NCI-H526 (cell line): Measurements from ENCODE around the gene FBRS.
"Not testable (repeated sequence)": the region's sequence is repeated elsewhere in the genome, so short reads cannot be mapped to it uniquely, and the experiment has no call there.

Experiments used
- DNase-seq, 2 experiments: peaks; one replicate each; lab custom pipeline; 2025; lab: John Stamatoyannopoulos, UW

FBRS gene

GRCh38 chr16:30657866-30658730 lies at the start of gene FBRS:
FBRS (plus strand) TSS chr16:30658431; CDS start chr16:30659519, 1,088 bp downstream.
- DNase-seq: peak; percentile 100

- DNase-seq: peak in 1 of 2 experiments; percentile 54
These were observed 49.0 kb upstream of the FBRS start for GRCh38 chr16:30609002-30609925.

- peak; percentile 96 to 97 for DNase-seq
These were observed 48.0 kb upstream of the FBRS start, which contains the start of gene ZNF689 for GRCh38 chr16:30609926-30610839. ZNF689 (minus strand) TSS chr16:30610389; CDS start chr16:30610041, 348 bp downstream.

- peak; percentile 36 to 75 for DNase-seq
These were observed 42.7 kb upstream of the FBRS start for GRCh38 chr16:30615358-30616091.

- DNase-seq: no peak
These were observed 39.0 kb upstream of the FBRS start for GRCh38 chr16:30619202-30619601.

GRCh38 chr16:30619638-30620037 lies 38.6 kb upstream of the FBRS start:
- no peak for DNase-seq

GRCh38 chr16:30620169-30620568 lies 38.1 kb upstream of the FBRS start:
- DNase-seq: no peak

GRCh38 chr16:30621765-30622164 lies 36.5 kb upstream of the FBRS start:
- no peak for DNase-seq

- DNase-seq: no peak
These were observed 35.7 kb upstream of the FBRS start for GRCh38 chr16:30622455-30623032.

GRCh38 chr16:30623536-30624283 lies 34.5 kb upstream of the FBRS start:
- DNase-seq: no peak

- DNase-seq: no peak
These were observed 32.0 kb upstream of the FBRS start for GRCh38 chr16:30626236-30626635.

- peak; percentile 27 to 88 for DNase-seq
These were observed 29.3 kb upstream of the FBRS start for GRCh38 chr16:30628628-30629540.

- DNase-seq: not testable (repeated sequence)
These were observed 25.8 kb upstream of the FBRS start for GRCh38 chr16:30632454-30632853.

GRCh38 chr16:30633526-30633925 lies 24.7 kb upstream of the FBRS start:
- DNase-seq: no peak

GRCh38 chr16:30636599-30636998 lies 21.6 kb upstream of the FBRS start:
- DNase-seq: no peak

GRCh38 chr16:30637139-30637538 lies 21.1 kb upstream of the FBRS start:
- not testable (repeated sequence) for DNase-seq

GRCh38 chr16:30637944-30638343 lies 20.3 kb upstream of the FBRS start:
- DNase-seq: peak; percentile 36 to 57

- DNase-seq: no peak
These were observed 16.8 kb upstream of the FBRS start for GRCh38 chr16:30641378-30641982.
